ENCODE measurements around the gene MCC.
A peak's percentile ranks its signal among the peaks of the same experiment; 100 is the strongest.

The MCC gene

GRCh38 chr5:112976432-112977309, 511.6 kb downstream of the MCC start, which contains the start of gene DCP2 (continued):
- TF ChIP-seq BCL6B (tag by site-specific recombination; IDR thresholded peaks at IDR 0.05), result no peak
- TF ChIP-seq ZNF596 (tag by site-specific recombination; IDR thresholded peaks at IDR 0.05), result 0 out of 2 replicates have a peak, but pooled peaks have one; percentile 51
- TF ChIP-seq ZNF280D (tag by site-specific recombination; IDR thresholded peaks at IDR 0.05), result peak; percentile 73; the same call in 1 of the 2 replicates
- peak; percentile 61; the same call in 1 of the 2 replicates for TF ChIP-seq PRDM1 (tag by site-specific recombination; IDR thresholded peaks at IDR 0.05)
- TF ChIP-seq ZNF776 (tag by site-specific recombination; IDR thresholded peaks at IDR 0.05; ENCODE audit: borderline replicate concordance), result no peak
- peak; percentile 94 for TF ChIP-seq SP3 (tag by site-specific recombination; IDR thresholded peaks at IDR 0.05)
- TF ChIP-seq ZNF423 (tag by site-specific recombination; IDR thresholded peaks at IDR 0.05), result no peak
- TF ChIP-seq ZNF302 (tag by site-specific recombination; IDR thresholded peaks at IDR 0.05; ENCODE audit: low read depth), result no peak
- TF ChIP-seq ZNF501 (tag by site-specific recombination; IDR thresholded peaks at IDR 0.05), result peak; percentile 87
- no peak for TF ChIP-seq ZSCAN23 (tag by site-specific recombination; IDR thresholded peaks at IDR 0.05)
- no peak for TF ChIP-seq ZBTB44 (tag by site-specific recombination; IDR thresholded peaks at IDR 0.05)
- peak; percentile 92 for TF ChIP-seq ZNF600 (tag by site-specific recombination; IDR thresholded peaks at IDR 0.05)
- TF ChIP-seq ZNF324 (tag by site-specific recombination; IDR thresholded peaks at IDR 0.05), result peak; percentile 65; the same call in 1 of the 2 replicates
- no peak for TF ChIP-seq ZBTB1 (tag by site-specific recombination; IDR thresholded peaks at IDR 0.05)
- TF ChIP-seq ZNF112 (tag by site-specific recombination; IDR thresholded peaks at IDR 0.05), result no peak
- peak; percentile 88 for TF ChIP-seq ZNF580 (tag by site-specific recombination; IDR thresholded peaks at IDR 0.05)
- TF ChIP-seq ZNF530 (tag by site-specific recombination; IDR thresholded peaks at IDR 0.05; ENCODE audit: low read depth), result no peak
- TF ChIP-seq ZNF555 (tag by site-specific recombination; conservative IDR thresholded peaks at IDR 0.05), result no peak
- TF ChIP-seq ZNF645 (tag by site-specific recombination; IDR thresholded peaks at IDR 0.05), result no peak
- TF ChIP-seq ZNF202 (tag by site-specific recombination; IDR thresholded peaks at IDR 0.05; ENCODE audit: borderline replicate concordance), result no peak
- peak; percentile 72; the same call in 1 of the 2 replicates for TF ChIP-seq KLF7 (tag by site-specific recombination; IDR thresholded peaks at IDR 0.05; ENCODE audit: borderline replicate concordance)
- no peak for TF ChIP-seq ZNF701 (tag by site-specific recombination; IDR thresholded peaks at IDR 0.05)
- peak; percentile 65; the same call in 1 of the 2 replicates for TF ChIP-seq MZF1 (tag by site-specific recombination; IDR thresholded peaks at IDR 0.05; ENCODE audit: borderline replicate concordance)
- TF ChIP-seq ZNF692 (tag by site-specific recombination; IDR thresholded peaks at IDR 0.05), result peak; percentile 81; the same call in 1 of the 2 replicates
- no peak for TF ChIP-seq ZNF521 (tag by site-specific recombination; IDR thresholded peaks at IDR 0.05)
- TF ChIP-seq ZNF155 (tag by site-specific recombination; IDR thresholded peaks at IDR 0.05), result no peak
- TF ChIP-seq IKZF3 (tag by site-specific recombination; IDR thresholded peaks at IDR 0.05), result peak; percentile 72
- 0 out of 2 replicates have a peak, but pooled peaks have one; percentile 41 for TF ChIP-seq KLF10 (tag by site-specific recombination; IDR thresholded peaks at IDR 0.05)
- TF ChIP-seq ZNF777 (tag by site-specific recombination; IDR thresholded peaks at IDR 0.05; ENCODE audit: borderline replicate concordance), result peak; percentile 90
- peak; percentile 90 for TF ChIP-seq ZNF664 (tag by site-specific recombination; IDR thresholded peaks at IDR 0.05)
